ENCODE results near the gene SLC26A8. TPM values are rescaled to one million over a fixed set of nuclear protein-coding genes. Genes with fewer than 3 reads are reported as not detected.

SLC26A8 gene
- total and polyA plus RNA-seq, 8 donors: 0.30 to 1.5 (median 0.53) TPM; not detected in 1

DNA sequence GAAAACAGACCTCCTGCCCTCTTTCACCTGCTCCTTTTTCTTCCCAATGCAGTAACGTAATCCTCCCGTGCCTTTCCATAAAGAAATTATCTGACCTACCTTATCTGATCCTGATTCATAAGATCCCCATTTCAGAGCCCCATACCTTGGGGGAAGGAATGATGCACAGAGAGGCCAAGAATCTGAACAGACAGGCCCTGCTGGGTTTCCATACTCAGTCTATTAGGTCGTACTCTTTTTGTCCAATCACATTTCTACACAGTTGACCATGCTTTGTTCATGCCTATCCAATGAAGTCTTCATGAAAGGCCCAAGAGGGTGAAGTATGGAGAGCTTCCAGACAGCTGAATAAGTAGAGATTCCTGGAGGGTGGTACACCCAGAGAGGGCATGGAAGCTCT, 128.9 kb downstream of the SLC26A8 start:
- Histone ChIP-seq H3K4me3 (no peak overlapping the region), H3K4me1 (no peaks in the 10 kb centered on the region), H3K9me3 (no peaks in the 10 kb centered on the region)

DNA sequence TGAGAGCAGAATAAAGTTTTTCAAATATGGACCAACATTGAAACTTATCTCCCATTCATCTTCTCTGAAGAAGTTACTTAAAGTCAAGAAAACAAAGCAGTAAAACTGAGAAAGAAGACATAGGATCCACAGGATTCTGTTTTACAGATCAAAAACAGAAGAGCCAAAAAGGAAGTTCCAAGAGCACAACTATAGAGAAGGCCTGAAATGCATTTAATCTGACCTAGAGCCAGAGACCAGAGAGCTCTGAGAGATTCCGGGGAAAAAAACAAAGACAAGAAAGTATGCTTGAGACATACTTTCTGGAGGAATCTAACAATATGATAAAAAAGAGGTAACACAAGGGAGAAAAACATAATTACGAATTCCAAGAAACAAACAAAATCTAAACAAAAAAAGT, 129.7 kb downstream of the SLC26A8 start:
- ATAC-seq (no peak), DNase-seq (no peak)
- TF ChIP-seq, protein P1, sequence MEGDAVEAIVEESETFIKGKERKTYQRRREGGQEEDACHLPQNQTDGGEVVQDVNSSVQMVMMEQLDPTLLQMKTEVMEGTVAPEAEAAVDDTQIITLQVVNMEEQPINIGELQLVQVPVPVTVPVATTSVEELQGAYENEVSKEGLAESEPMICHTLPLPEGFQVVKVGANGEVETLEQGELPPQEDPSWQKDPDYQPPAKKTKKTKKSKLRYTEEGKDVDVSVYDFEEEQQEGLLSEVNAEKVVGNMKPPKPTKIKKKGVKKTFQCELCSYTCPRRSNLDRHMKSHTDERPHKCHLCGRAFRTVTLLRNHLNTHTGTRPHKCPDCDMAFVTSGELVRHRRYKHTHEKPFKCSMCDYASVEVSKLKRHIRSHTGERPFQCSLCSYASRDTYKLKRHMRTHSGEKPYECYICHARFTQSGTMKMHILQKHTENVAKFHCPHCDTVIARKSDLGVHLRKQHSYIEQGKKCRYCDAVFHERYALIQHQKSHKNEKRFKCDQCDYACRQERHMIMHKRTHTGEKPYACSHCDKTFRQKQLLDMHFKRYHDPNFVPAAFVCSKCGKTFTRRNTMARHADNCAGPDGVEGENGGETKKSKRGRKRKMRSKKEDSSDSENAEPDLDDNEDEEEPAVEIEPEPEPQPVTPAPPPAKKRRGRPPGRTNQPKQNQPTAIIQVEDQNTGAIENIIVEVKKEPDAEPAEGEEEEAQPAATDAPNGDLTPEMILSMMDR (IDR thresholded peaks at IDR 0.05): no peak
- Histone ChIP-seq H3K36me3 (peaks cover 0 to 9% of the 10 kb centered on the region in 2 donors), H3K4me3 (no peak overlapping the region), H3K27ac (no peak overlapping the region), H3K9me3 (no peaks in the 10 kb centered on the region), H3K27me3 (no peaks in the 10 kb centered on the region), H3K4me1 (no peaks in the 10 kb centered on the region)
- intact Hi-C loops (cut with DNase I): no loop called here

More for the DNA sequence above, 128.9 kb downstream of the SLC26A8 start:
- DNase-seq (no peak), ATAC-seq (no peak)
- intact Hi-C loops (cut with DNase I): no loop called here
- TF ChIP-seq, protein P1 (IDR thresholded peaks at IDR 0.05): no peak
- H3K36me3 ChIP-seq: peaks cover 0 to 2% of the 10 kb centered on the region in 2 donors
- H3K27ac ChIP-seq: no peak overlapping the region
- no peaks in the 10 kb centered on the region for H3K27me3 ChIP-seq

Other genes with a start within 250 kb of the SLC26A8 start
- gene CLPSL2, start 248.0 kb downstream of the SLC26A8 start, total RNA-seq: not detected
- not detected for gene CLPSL2, start 248.0 kb downstream of the SLC26A8 start, polyA plus RNA-seq (ENCODE audit: insufficient read length in 6 of 6)
- gene CLPSL1, start 243.6 kb downstream of the SLC26A8 start, total RNA-seq: not detected
- gene CLPSL1, start 243.6 kb downstream of the SLC26A8 start, polyA plus RNA-seq (ENCODE audit: insufficient read length in 6 of 6): not detected
- not detected for gene CLPS, start 227.3 kb downstream of the SLC26A8 start, total RNA-seq
- not detected for gene CLPS, start 227.3 kb downstream of the SLC26A8 start, polyA plus RNA-seq (ENCODE audit: insufficient read length in 6 of 6)
- not detected for gene LHFPL5, start 219.3 kb downstream of the SLC26A8 start, total RNA-seq
- gene LHFPL5, start 219.3 kb downstream of the SLC26A8 start, polyA plus RNA-seq (ENCODE audit: insufficient read length in 6 of 6): not detected
- gene SRPK1, start 103.5 kb downstream of the SLC26A8 start, total RNA-seq: 10 to 100 TPM; 34.9 to 47.0 TPM
- 10 to 100 TPM; 34.1 to 41.6 (median 39.5) TPM for gene SRPK1, start 103.5 kb downstream of the SLC26A8 start, polyA plus RNA-seq (ENCODE audit: insufficient read length in 6 of 6)
- 10 to 100 TPM; 52.9 to 84.1 TPM for gene MAPK14, start 3.2 kb upstream of the SLC26A8 start, total RNA-seq
- gene MAPK14, start 3.2 kb upstream of the SLC26A8 start, polyA plus RNA-seq (ENCODE audit: insufficient read length in 6 of 6): 10 to 100 TPM; 64.3 to 75.2 (median 68.3) TPM
- 10 to 100 TPM; 83.2 to 89.7 TPM for gene MAPK13, start 105.9 kb upstream of the SLC26A8 start, total RNA-seq
- gene MAPK13, start 105.9 kb upstream of the SLC26A8 start, polyA plus RNA-seq (ENCODE audit: insufficient read length in 6 of 6): 10 to 100 TPM; 15.7 to 21.4 (median 17.2) TPM
- 10 to 100 TPM; 30.8 to 32.9 TPM for gene BRPF3, start 172.1 kb upstream of the SLC26A8 start, total RNA-seq
- gene BRPF3, start 172.1 kb upstream of the SLC26A8 start, polyA plus RNA-seq (ENCODE audit: insufficient read length in 6 of 6): 10 to 100 TPM; 41.2 to 50.6 (median 45.4) TPM
- 1 to 10 TPM in 1 of 2 donors, not detected in 1; 2.0 TPM for gene PNPLA1, start 245.4 kb upstream of the SLC26A8 start, total RNA-seq
- under 1 TPM; 0.11 to 0.25 (median 0.15) TPM for gene PNPLA1, start 245.4 kb upstream of the SLC26A8 start, polyA plus RNA-seq (ENCODE audit: insufficient read length in 6 of 6)